ENCODE results near the gene ETNK1. TPM values are rescaled to one million over a fixed set of nuclear protein-coding genes. Genes with fewer than 3 reads are reported as not detected.
A peak's percentile ranks its signal among the peaks of the same experiment; 100 is the strongest.
"Not testable (repeated sequence)": the region's sequence is repeated elsewhere in the genome, so short reads cannot be mapped to it uniquely, and the experiment has no call there.

ETNK1 gene
- total RNA-seq, 1 experiment from 2014 or later, result 124 TPM

- BruUV-seq (replicated peaks), result no TSS peak
- peaks cover 12% of the 10 kb centered on the region for H3K4me1 Mint-ChIP-seq (ENCODE audit: low read depth, unreplicated experiment)
- no peak for DNase-seq
- CTCF ChIA-PET, result no interaction called here
- no peaks in the 10 kb centered on the region for H3K27me3 Mint-ChIP-seq (ENCODE audit: unreplicated experiment)
- no peaks in the 10 kb centered on the region for H3K36me3 Mint-ChIP-seq (ENCODE audit: insufficient read depth, unreplicated experiment)
- no peak overlapping the region for H3K4me3 Mint-ChIP-seq (ENCODE audit: low read depth, unreplicated experiment)
- TF ChIP-seq CTCF (IDR thresholded peaks at IDR 0.05; ENCODE audit: unreplicated experiment), result no peak
- H3K9me3 Mint-ChIP-seq (ENCODE audit: low read depth, unreplicated experiment), result no peaks in the 10 kb centered on the region
- no peak overlapping the region for H3K27ac Mint-ChIP-seq (ENCODE audit: unreplicated experiment)
- intact Hi-C loops (cut with micrococcal nuclease; ENCODE audit: unreplicated experiment), result no loop called here
Measured at GRCh38 chr12:22578328-22578727, 46.6 kb upstream of the ETNK1 start.

DNA sequence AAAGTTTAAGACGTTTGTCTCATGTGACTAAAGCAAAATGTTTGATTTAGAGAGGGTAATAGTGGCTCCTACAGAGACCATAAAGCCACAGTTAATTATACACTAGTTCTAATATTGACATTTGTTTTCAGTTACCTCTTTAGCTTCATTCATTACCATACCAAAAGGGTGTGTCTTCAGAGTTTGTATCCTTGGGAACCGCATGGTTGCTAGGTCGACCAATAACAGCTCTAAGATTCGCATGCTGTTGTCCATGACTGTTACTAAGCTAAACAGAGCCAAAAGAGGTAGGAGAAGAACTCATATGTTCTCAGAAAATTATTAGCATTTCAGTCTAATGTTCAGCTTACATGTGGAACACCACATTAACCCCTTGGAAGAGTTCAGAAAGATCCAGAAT is 36.2 kb upstream of the ETNK1 start:
- BruUV-seq (replicated peaks), result no TSS peak
- H3K27ac Mint-ChIP-seq (ENCODE audit: unreplicated experiment), result peak overlapping the region; percentile 66

DNA sequence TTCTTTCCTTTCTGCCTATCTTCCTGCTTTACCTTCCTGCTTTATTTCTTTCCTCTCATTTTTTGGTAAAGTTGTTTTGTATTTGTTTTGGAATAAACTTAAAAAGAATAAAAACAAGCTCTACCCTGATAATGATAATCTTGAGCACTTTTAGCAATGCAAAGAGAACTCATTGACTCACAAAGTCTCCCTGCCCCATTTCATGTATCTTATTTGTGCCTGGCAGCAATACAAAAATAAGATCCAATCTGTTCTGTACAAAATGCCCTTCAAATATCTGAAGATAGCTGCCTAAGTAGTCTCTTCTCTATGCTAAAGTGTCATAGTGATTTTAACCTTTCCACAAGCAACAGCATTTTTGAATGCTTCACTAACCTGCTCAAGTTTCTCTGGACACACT is 31.1 kb upstream of the ETNK1 start:
- no TSS peak for BruUV-seq (replicated peaks)
- intact Hi-C loops (cut with micrococcal nuclease; ENCODE audit: unreplicated experiment), result no loop called here
- no peaks in the 10 kb centered on the region for H3K27me3 Mint-ChIP-seq (ENCODE audit: unreplicated experiment)
- no peaks in the 10 kb centered on the region for H3K36me3 Mint-ChIP-seq (ENCODE audit: insufficient read depth, unreplicated experiment)
- no peak for TF ChIP-seq CTCF (IDR thresholded peaks at IDR 0.05; ENCODE audit: unreplicated experiment)
- no peaks in the 10 kb centered on the region for H3K9me3 Mint-ChIP-seq (ENCODE audit: low read depth, unreplicated experiment)
- H3K27ac Mint-ChIP-seq (ENCODE audit: unreplicated experiment), result peak overlapping the region; percentile 8
- peaks cover 29% of the 10 kb centered on the region for H3K4me1 Mint-ChIP-seq (ENCODE audit: low read depth, unreplicated experiment)
- CTCF ChIA-PET, result interaction anchor here (1.0 kb wide), 1 partner anchor 49 kb away, joined by 3 read pairs; the partner anchor contains the start of gene C2CD5
- DNase-seq, result no peak
- no peak overlapping the region for H3K4me3 Mint-ChIP-seq (ENCODE audit: low read depth, unreplicated experiment)

More for the DNA sequence above, 36.2 kb upstream of the ETNK1 start:
- TF ChIP-seq CTCF (IDR thresholded peaks at IDR 0.05; ENCODE audit: unreplicated experiment), result no peak
- no peaks in the 10 kb centered on the region for H3K36me3 Mint-ChIP-seq (ENCODE audit: insufficient read depth, unreplicated experiment)
- no peaks in the 10 kb centered on the region for H3K9me3 Mint-ChIP-seq (ENCODE audit: low read depth, unreplicated experiment)
- peak; percentile 54 for DNase-seq
- H3K27me3 Mint-ChIP-seq (ENCODE audit: unreplicated experiment), result no peaks in the 10 kb centered on the region
- intact Hi-C loops (cut with micrococcal nuclease; ENCODE audit: unreplicated experiment), result no loop called here
- CTCF ChIA-PET, result interaction anchor here (0.6 to 1.1 kb wide), 5 partner anchors 35 to 598 kb away, joined by 3 to 7 read pairs (median 3); partner anchors contain the start of gene ETNK1
- no peak overlapping the region for H3K4me3 Mint-ChIP-seq (ENCODE audit: low read depth, unreplicated experiment)
- peaks cover 19% of the 10 kb centered on the region for H3K4me1 Mint-ChIP-seq (ENCODE audit: low read depth, unreplicated experiment)

DNA sequence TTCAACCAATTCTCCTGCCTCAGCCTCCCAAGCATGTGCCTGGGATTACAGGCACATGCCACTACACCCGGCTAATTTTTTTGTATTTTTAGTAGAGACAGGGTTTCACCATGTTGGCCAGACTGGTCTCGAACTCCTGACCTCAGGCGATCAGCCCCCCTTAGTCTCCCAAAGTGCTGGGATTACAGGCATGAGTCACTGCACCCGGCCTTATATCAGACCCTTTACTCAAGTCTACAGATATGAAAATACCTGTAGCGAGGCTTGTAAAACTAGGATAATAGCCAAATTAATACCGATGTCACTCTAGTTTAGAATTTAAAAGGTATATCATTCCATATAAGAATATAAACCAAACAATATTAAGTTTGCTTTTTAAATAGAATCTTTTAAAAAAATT is 27.4 kb upstream of the ETNK1 start:
- CTCF ChIA-PET; H3K9me3 Mint-ChIP-seq (ENCODE audit: low read depth, unreplicated experiment); H3K4me3 Mint-ChIP-seq (ENCODE audit: low read depth, unreplicated experiment); H3K27me3 Mint-ChIP-seq (ENCODE audit: unreplicated experiment); DNase-seq; BruUV-seq (replicated peaks); H3K36me3 Mint-ChIP-seq (ENCODE audit: insufficient read depth, unreplicated experiment); H3K27ac Mint-ChIP-seq (ENCODE audit: unreplicated experiment); intact Hi-C loops (cut with micrococcal nuclease; ENCODE audit: unreplicated experiment): not testable (repeated sequence)
- H3K4me1 Mint-ChIP-seq (ENCODE audit: low read depth, unreplicated experiment), result peaks cover 23% of the 10 kb centered on the region

GRCh38 chr12:22598141-22598762 is 26.7 kb upstream of the ETNK1 start:
- no peak for DNase-seq
- peaks cover 2% of the 10 kb centered on the region for H3K9me3 Mint-ChIP-seq (ENCODE audit: low read depth, unreplicated experiment)
- CTCF ChIA-PET, result interaction anchor here (1.2 kb wide), 1 partner anchor 27 kb away, joined by 3 read pairs; the partner anchor contains the start of gene ETNK1
- H3K27me3 Mint-ChIP-seq (ENCODE audit: unreplicated experiment), result no peaks in the 10 kb centered on the region
- no peak for TF ChIP-seq CTCF (IDR thresholded peaks at IDR 0.05; ENCODE audit: unreplicated experiment)
- peaks cover 23% of the 10 kb centered on the region for H3K4me1 Mint-ChIP-seq (ENCODE audit: low read depth, unreplicated experiment)
- BruUV-seq (replicated peaks), result no TSS peak
- H3K4me3 Mint-ChIP-seq (ENCODE audit: low read depth, unreplicated experiment), result no peak overlapping the region
- intact Hi-C loops (cut with micrococcal nuclease; ENCODE audit: unreplicated experiment), result no loop called here
- H3K36me3 Mint-ChIP-seq (ENCODE audit: insufficient read depth, unreplicated experiment), result no peaks in the 10 kb centered on the region
- peak overlapping the region; percentile 30 for H3K27ac Mint-ChIP-seq (ENCODE audit: unreplicated experiment)

Measured in Calu3 (cell line).